ENCODE data around the gene PFKFB3. TPM values are rescaled to one million over a fixed set of nuclear protein-coding genes. Genes with fewer than 3 reads are reported as not detected.
A peak's percentile ranks its signal among the peaks of the same experiment; 100 is the strongest.

The PFKFB3 gene
- total and polyA plus RNA-seq, 2 of the 13 experiments (the other 11 are each of a cell fraction or from before 2014, with no cell fraction given) = 1.2 to 13.3 TPM

- peak; percentile 93 for TF ChIP-seq TGIF2 (CRISPR knock-in tag; IDR thresholded peaks at IDR 0.05)
- TF ChIP-seq ZNF678 (CRISPR knock-in tag; IDR thresholded peaks at IDR 0.05) = 0 out of 2 replicates have a peak, but pooled peaks have one; percentile 67
- peak; percentile 12; the same call in 1 of the 2 replicates for TF ChIP-seq ATF5 (CRISPR knock-in tag; IDR thresholded peaks at IDR 0.05; ENCODE audit: low read depth)
- no peak for TF ChIP-seq GATAD2A (CRISPR knock-in tag; IDR thresholded peaks at IDR 0.05)
- TF ChIP-seq SNAPC2 (CRISPR knock-in tag; IDR thresholded peaks at IDR 0.05) = peak; percentile 82
- peak; percentile 46; the same call in 1 of the 2 replicates for TF ChIP-seq ZBED4 (CRISPR knock-in tag; IDR thresholded peaks at IDR 0.05; ENCODE audit: borderline replicate concordance)
- peak; percentile 66; the same call in 1 of the 2 replicates for TF ChIP-seq ZNF331 (CRISPR knock-in tag; IDR thresholded peaks at IDR 0.05)
- TF ChIP-seq ZMAT3 (CRISPR knock-in tag; conservative IDR thresholded peaks at IDR 0.05) = peak; percentile 92; the same call in 1 of the 2 replicates
- TF ChIP-seq PAXIP1 (CRISPR knock-in tag; conservative IDR thresholded peaks at IDR 0.05) = peak; percentile 35
- TF ChIP-seq EED (CRISPR knock-in tag; IDR thresholded peaks at IDR 0.05) = peak; percentile 21; the same call in 1 of the 2 replicates
- peak; percentile 32; the same call in 1 of the 2 replicates for TF ChIP-seq HDAC2 (CRISPR knock-in tag; IDR thresholded peaks at IDR 0.05)
- no peak for TF ChIP-seq CSRNP2 (CRISPR knock-in tag; conservative IDR thresholded peaks at IDR 0.05; ENCODE audit: low read depth)
- peak; percentile 81; the same call in 1 of the 2 replicates for TF ChIP-seq THAP7 (CRISPR knock-in tag; IDR thresholded peaks at IDR 0.05)
- peak; percentile 74; the same call in 1 of the 2 replicates for TF ChIP-seq LBX2 (CRISPR knock-in tag; IDR thresholded peaks at IDR 0.05; ENCODE audit: borderline replicate concordance)
- TF ChIP-seq ZNF362 (CRISPR knock-in tag; IDR thresholded peaks at IDR 0.05; ENCODE audit: borderline replicate concordance) = 0 out of 2 replicates have a peak, but pooled peaks have one; percentile 19
- 0 out of 2 replicates have a peak, but pooled peaks have one; percentile 51 for TF ChIP-seq GTF3A (CRISPR knock-in tag; conservative IDR thresholded peaks at IDR 0.05)
Measured at GRCh38 chr10:6202684-6203330, at the start of gene PFKFB3 (continued).
